Liver (tissue), 2 donors: ENCODE data around the gene COQ8B.

Source experiments
- MAX ChIP-seq: IDR thresholded peaks from 2 replicates; pipeline ENCODE4 v1.6.1; 2016; ENCODE audit warnings: antibody characterized with exemption
- TF ChIP-seq, protein P1 (sequence below): fragments of 150-350 bp; IDR thresholded peaks from 2 replicates; pipeline ENCODE4 v1.5.1; 2017; ENCODE audit warnings: improper control_type of control experiment, low read depth, low read length; ENCODE audit not compliant: missing input control
- donor health status: healthy.

DNA sequence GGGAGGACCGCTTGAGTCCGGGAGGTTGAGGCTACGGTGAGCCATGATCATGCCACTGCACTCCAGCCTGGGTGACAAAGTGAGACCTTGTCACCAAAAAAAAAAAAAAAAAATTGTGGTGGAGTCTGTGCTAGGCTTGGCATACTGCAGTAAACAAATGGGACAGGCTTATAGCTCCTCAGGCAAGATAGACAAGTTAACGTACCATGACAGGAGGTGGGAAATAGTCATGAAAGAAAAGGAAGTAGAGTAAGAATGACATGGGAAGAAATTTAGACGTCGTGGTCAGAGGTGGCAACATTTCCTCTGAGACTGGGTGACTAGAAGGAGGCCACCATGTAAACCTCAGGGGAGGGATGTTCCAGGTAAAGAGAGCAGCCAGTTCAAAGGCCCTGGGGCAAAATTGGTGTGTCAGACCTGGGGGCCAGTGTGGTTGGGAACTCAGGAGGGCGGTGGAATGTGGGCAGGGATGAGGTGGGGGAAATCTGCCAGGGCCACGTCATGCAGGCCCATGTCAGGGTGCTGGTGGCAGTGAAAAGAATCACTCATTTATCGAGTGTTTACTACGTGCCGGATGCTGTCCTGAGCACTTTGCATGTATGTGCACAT, 39.9 kb upstream of the COQ8B start:
- TF ChIP-seq MAX = no peak
- TF ChIP-seq, protein P1, sequence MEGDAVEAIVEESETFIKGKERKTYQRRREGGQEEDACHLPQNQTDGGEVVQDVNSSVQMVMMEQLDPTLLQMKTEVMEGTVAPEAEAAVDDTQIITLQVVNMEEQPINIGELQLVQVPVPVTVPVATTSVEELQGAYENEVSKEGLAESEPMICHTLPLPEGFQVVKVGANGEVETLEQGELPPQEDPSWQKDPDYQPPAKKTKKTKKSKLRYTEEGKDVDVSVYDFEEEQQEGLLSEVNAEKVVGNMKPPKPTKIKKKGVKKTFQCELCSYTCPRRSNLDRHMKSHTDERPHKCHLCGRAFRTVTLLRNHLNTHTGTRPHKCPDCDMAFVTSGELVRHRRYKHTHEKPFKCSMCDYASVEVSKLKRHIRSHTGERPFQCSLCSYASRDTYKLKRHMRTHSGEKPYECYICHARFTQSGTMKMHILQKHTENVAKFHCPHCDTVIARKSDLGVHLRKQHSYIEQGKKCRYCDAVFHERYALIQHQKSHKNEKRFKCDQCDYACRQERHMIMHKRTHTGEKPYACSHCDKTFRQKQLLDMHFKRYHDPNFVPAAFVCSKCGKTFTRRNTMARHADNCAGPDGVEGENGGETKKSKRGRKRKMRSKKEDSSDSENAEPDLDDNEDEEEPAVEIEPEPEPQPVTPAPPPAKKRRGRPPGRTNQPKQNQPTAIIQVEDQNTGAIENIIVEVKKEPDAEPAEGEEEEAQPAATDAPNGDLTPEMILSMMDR = no peak
